Measurements from ENCODE around the gene SLC6A3.
"Not testable (repeated sequence)": the region's sequence is repeated elsewhere in the genome, so short reads cannot be mapped to it uniquely, and the experiment has no call there.

SLC6A3 gene

GRCh38 chr5:1362242-1363015, 82.8 kb downstream of the SLC6A3 start:
- H3K27ac Mint-ChIP-seq, result no peak overlapping the region

GRCh38 chr5:1360861-1361260, 84.4 kb downstream of the SLC6A3 start:
- Mint-ChIP-seq H3K9me3 (no peaks in the 10 kb centered on the region), H3K4me1 (peaks cover 14% of the 10 kb centered on the region), H3K27ac (no peak overlapping the region), H3K27me3 (peaks cover 13% of the 10 kb centered on the region), H3K4me3 (no peak overlapping the region), H3K36me3 (no peaks in the 10 kb centered on the region)
- ATAC-seq (ENCODE audit: low read depth) (no peak), DNase-seq (ENCODE audit: low spot score in 2 of 2) (no peak)

More at GRCh38 chr5:1362242-1363015, 82.8 kb downstream of the SLC6A3 start:
- ATAC-seq (ENCODE audit: low read depth) (no peak), DNase-seq (ENCODE audit: low spot score in 2 of 2) (no peak)
- Mint-ChIP-seq H3K9me3 (no peaks in the 10 kb centered on the region), H3K4me1 (peaks cover 28% of the 10 kb centered on the region), H3K27me3 (peaks cover 13% of the 10 kb centered on the region), H3K36me3 (no peaks in the 10 kb centered on the region), H3K4me3 (peak overlapping the region; percentile 27)

- H3K9me3 Mint-ChIP-seq; H3K27ac Mint-ChIP-seq; DNase-seq (ENCODE audit: low spot score in 2 of 2); H3K4me3 Mint-ChIP-seq; H3K4me1 Mint-ChIP-seq; H3K36me3 Mint-ChIP-seq: not testable (repeated sequence)
- peaks cover 13% of the 10 kb centered on the region for H3K27me3 Mint-ChIP-seq
- peak; percentile 66 for ATAC-seq (ENCODE audit: low read depth)
Measured at GRCh38 chr5:1360367-1360766, 84.9 kb downstream of the SLC6A3 start.

- no peak for ATAC-seq (ENCODE audit: low read depth)
- no peaks in the 10 kb centered on the region for H3K36me3 Mint-ChIP-seq
- no peak overlapping the region for H3K27ac Mint-ChIP-seq
- H3K9me3 Mint-ChIP-seq, result no peaks in the 10 kb centered on the region
- peaks cover 13% of the 10 kb centered on the region for H3K27me3 Mint-ChIP-seq
- no peak for DNase-seq (ENCODE audit: low spot score in 2 of 2)
- peaks cover 8% of the 10 kb centered on the region for H3K4me1 Mint-ChIP-seq
- no peak overlapping the region for H3K4me3 Mint-ChIP-seq
Measured at GRCh38 chr5:1359713-1360112, 85.5 kb downstream of the SLC6A3 start.

GRCh38 chr5:1359031-1359645, 86.1 kb downstream of the SLC6A3 start:
- Mint-ChIP-seq H3K9me3 (no peaks in the 10 kb centered on the region), H3K4me3 (no peak overlapping the region), H3K27ac (no peak overlapping the region), H3K36me3 (no peaks in the 10 kb centered on the region), H3K27me3 (peaks cover 13% of the 10 kb centered on the region), H3K4me1 (peaks cover 8% of the 10 kb centered on the region)
- no peak for ATAC-seq (ENCODE audit: low read depth)
- no peak for DNase-seq (ENCODE audit: low spot score in 2 of 2)

GRCh38 chr5:1358726-1359025, 86.6 kb downstream of the SLC6A3 start:
- H3K4me1 Mint-ChIP-seq, result peaks cover 8% of the 10 kb centered on the region
- no peak for ATAC-seq (ENCODE audit: low read depth)
- DNase-seq (ENCODE audit: low spot score in 2 of 2), result no peak
- no peak overlapping the region for H3K27ac Mint-ChIP-seq
- H3K9me3 Mint-ChIP-seq, result no peaks in the 10 kb centered on the region
- peaks cover 13% of the 10 kb centered on the region for H3K27me3 Mint-ChIP-seq
- no peaks in the 10 kb centered on the region for H3K36me3 Mint-ChIP-seq
- H3K4me3 Mint-ChIP-seq, result no peak overlapping the region

- ATAC-seq (ENCODE audit: low read depth), result no peak
- no peak overlapping the region for H3K4me3 Mint-ChIP-seq
Measured at GRCh38 chr5:1357946-1358725, 87.1 kb downstream of the SLC6A3 start.

GRCh38 chr5:1356873-1357787, 88.1 kb downstream of the SLC6A3 start:
- H3K4me3 Mint-ChIP-seq, result no peak overlapping the region
- peaks cover 6% of the 10 kb centered on the region for H3K27me3 Mint-ChIP-seq
- H3K27ac Mint-ChIP-seq, result no peak overlapping the region
- H3K36me3 Mint-ChIP-seq, result no peaks in the 10 kb centered on the region
- no peaks in the 10 kb centered on the region for H3K9me3 Mint-ChIP-seq
- ATAC-seq (ENCODE audit: low read depth), result no peak
- no peak for DNase-seq (ENCODE audit: low spot score in 2 of 2)
- H3K4me1 Mint-ChIP-seq, result no peaks in the 10 kb centered on the region

More at GRCh38 chr5:1357946-1358725, 87.1 kb downstream of the SLC6A3 start:
- H3K36me3 Mint-ChIP-seq, result no peaks in the 10 kb centered on the region
- H3K4me1 Mint-ChIP-seq, result peaks cover 4% of the 10 kb centered on the region
- no peak for DNase-seq (ENCODE audit: low spot score in 2 of 2)
- H3K9me3 Mint-ChIP-seq, result no peaks in the 10 kb centered on the region
- peaks cover 10% of the 10 kb centered on the region for H3K27me3 Mint-ChIP-seq
- no peak overlapping the region for H3K27ac Mint-ChIP-seq

- no peaks in the 10 kb centered on the region for H3K9me3 Mint-ChIP-seq
- peaks cover 5% of the 10 kb centered on the region for H3K27me3 Mint-ChIP-seq
- no peaks in the 10 kb centered on the region for H3K4me1 Mint-ChIP-seq
- H3K27ac Mint-ChIP-seq, result no peak overlapping the region
- no peak for ATAC-seq (ENCODE audit: low read depth)
- H3K4me3 Mint-ChIP-seq, result no peak overlapping the region
- H3K36me3 Mint-ChIP-seq, result no peaks in the 10 kb centered on the region
- DNase-seq (ENCODE audit: low spot score in 2 of 2), result no peak
Measured at GRCh38 chr5:1354576-1354975, 90.7 kb downstream of the SLC6A3 start.

GRCh38 chr5:1352231-1353219, 92.7 kb downstream of the SLC6A3 start:
- H3K4me3 Mint-ChIP-seq, result no peak overlapping the region
- H3K27ac Mint-ChIP-seq, result no peak overlapping the region

GRCh38 chr5:1351156-1351555, 94.1 kb downstream of the SLC6A3 start:
- DNase-seq (ENCODE audit: low spot score in 2 of 2), result no peak
- H3K27me3 Mint-ChIP-seq, result no peaks in the 10 kb centered on the region
- no peak overlapping the region for H3K4me3 Mint-ChIP-seq
- H3K36me3 Mint-ChIP-seq, result no peaks in the 10 kb centered on the region
- peaks cover 2% of the 10 kb centered on the region for H3K4me1 Mint-ChIP-seq
- no peaks in the 10 kb centered on the region for H3K9me3 Mint-ChIP-seq
- no peak overlapping the region for H3K27ac Mint-ChIP-seq
- ATAC-seq (ENCODE audit: low read depth), result no peak

More at GRCh38 chr5:1352231-1353219, 92.7 kb downstream of the SLC6A3 start:
- DNase-seq (ENCODE audit: low spot score in 2 of 2), result no peak
- Mint-ChIP-seq H3K4me1 (no peaks in the 10 kb centered on the region), H3K9me3 (no peaks in the 10 kb centered on the region), H3K36me3 (no peaks in the 10 kb centered on the region), H3K27me3 (no peaks in the 10 kb centered on the region)
- no peak for ATAC-seq (ENCODE audit: low read depth)

GRCh38 chr5:1349246-1349645, 96.0 kb downstream of the SLC6A3 start:
- Mint-ChIP-seq H3K4me1 (peaks cover 4% of the 10 kb centered on the region), H3K27me3 (no peaks in the 10 kb centered on the region), H3K4me3 (no peak overlapping the region), H3K36me3 (no peaks in the 10 kb centered on the region), H3K9me3 (no peaks in the 10 kb centered on the region), H3K27ac (no peak overlapping the region)
- DNase-seq (ENCODE audit: low spot score in 2 of 2), result no peak
- ATAC-seq (ENCODE audit: low read depth), result no peak

- Mint-ChIP-seq H3K27ac (no peak overlapping the region), H3K4me1 (peaks cover 8% of the 10 kb centered on the region), H3K27me3 (no peaks in the 10 kb centered on the region), H3K9me3 (no peaks in the 10 kb centered on the region), H3K36me3 (no peaks in the 10 kb centered on the region), H3K4me3 (no peak overlapping the region)
- no peak for ATAC-seq (ENCODE audit: low read depth)
- DNase-seq (ENCODE audit: low spot score in 2 of 2), result no peak
Measured at GRCh38 chr5:1348986-1349245, 96.3 kb downstream of the SLC6A3 start.

Data from memory B cell (primary cell).